ENCODE measurements around the gene L1CAM.

The L1CAM gene

GRCh38 chrX:153885968-153886903, at the start of gene L1CAM:
Gene L1CAM (minus strand): TSS chrX:153886173. CDS start chrX:153875836, 10,337 bp downstream.
- in situ Hi-C loops (cut with MboI; ENCODE audit: low sequenced_read_pairs, unreplicated experiment) = no loop called here
- TF ChIP-seq CTCF (IDR thresholded peaks at IDR 0.05; ENCODE audit: borderline replicate concordance, control extremely low read depth, extremely low read depth, insufficient read depth, missing control alignments) = no peak
- DNase-seq (ENCODE audit: low spot score) = no peak

- in situ Hi-C loops (cut with MboI; ENCODE audit: low sequenced_read_pairs, unreplicated experiment) = no loop called here
- TF ChIP-seq CTCF (IDR thresholded peaks at IDR 0.05; ENCODE audit: borderline replicate concordance, control extremely low read depth, extremely low read depth, insufficient read depth, missing control alignments) = no peak
- DNase-seq (ENCODE audit: low spot score) = no peak
Measured at GRCh38 chrX:153935326-153935851, 49.4 kb upstream of the L1CAM start.

- in situ Hi-C loops (cut with MboI; ENCODE audit: low sequenced_read_pairs, unreplicated experiment) = no loop called here
- no peak for TF ChIP-seq CTCF (IDR thresholded peaks at IDR 0.05; ENCODE audit: borderline replicate concordance, control extremely low read depth, extremely low read depth, insufficient read depth, missing control alignments)
- peak; percentile 94 for DNase-seq (ENCODE audit: low spot score)
Measured at GRCh38 chrX:153934762-153935325, 48.9 kb upstream of the L1CAM start, which contains the start of gene NAA10. Gene NAA10 (minus strand): TSS chrX:153935037. CDS start chrX:153934904, 133 bp downstream.

- no peak for DNase-seq (ENCODE audit: low spot score)
- TF ChIP-seq CTCF (IDR thresholded peaks at IDR 0.05; ENCODE audit: borderline replicate concordance, control extremely low read depth, extremely low read depth, insufficient read depth, missing control alignments) = no peak
Measured at GRCh38 chrX:153934148-153934761, 48.3 kb upstream of the L1CAM start.

GRCh38 chrX:153933748-153934147, 47.8 kb upstream of the L1CAM start:
- no peak for TF ChIP-seq CTCF (IDR thresholded peaks at IDR 0.05; ENCODE audit: borderline replicate concordance, control extremely low read depth, extremely low read depth, insufficient read depth, missing control alignments)
- in situ Hi-C loops (cut with MboI; ENCODE audit: low sequenced_read_pairs, unreplicated experiment) = no loop called here
- no peak for DNase-seq (ENCODE audit: low spot score)

More at GRCh38 chrX:153934148-153934761, 48.3 kb upstream of the L1CAM start:
- in situ Hi-C loops (cut with MboI; ENCODE audit: low sequenced_read_pairs, unreplicated experiment) = no loop called here

- in situ Hi-C loops (cut with MboI; ENCODE audit: low sequenced_read_pairs, unreplicated experiment) = no loop called here
- TF ChIP-seq CTCF (IDR thresholded peaks at IDR 0.05; ENCODE audit: borderline replicate concordance, control extremely low read depth, extremely low read depth, insufficient read depth, missing control alignments) = no peak
- DNase-seq (ENCODE audit: low spot score) = no peak
Measured at GRCh38 chrX:153932220-153932915, 46.4 kb upstream of the L1CAM start.
